ENCODE measurements around the gene LRRC72. TPM values are rescaled to one million over a fixed set of nuclear protein-coding genes. Genes with fewer than 3 reads are reported as not detected.

Gene LRRC72
- total RNA-seq, 8 experiments from 2014 or later = not detected

DNA sequence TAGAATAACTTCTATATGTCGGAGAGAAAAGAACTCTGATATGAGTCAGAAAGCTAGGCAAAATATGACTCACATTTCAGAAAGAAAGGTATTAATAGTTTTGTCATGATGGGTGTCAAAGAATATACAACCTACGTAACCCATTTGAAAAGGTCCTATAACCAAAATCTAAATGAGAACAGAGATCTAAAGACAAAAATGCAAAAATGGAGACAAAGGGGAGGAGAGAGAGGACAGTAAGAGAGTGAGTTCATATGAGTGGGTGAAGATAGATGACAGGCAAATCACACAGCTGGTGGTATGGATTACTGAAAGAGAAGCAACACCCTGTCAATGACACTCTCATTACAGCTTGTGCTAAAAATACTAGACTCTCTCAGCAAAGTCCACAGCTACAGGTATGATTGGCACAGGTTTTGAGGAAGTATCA, 93.4 kb downstream of the LRRC72 start:
- no peak for ATAC-seq (replicated peaks in 6 of 8)
- Histone ChIP-seq H3K4me3 (no peak overlapping the region), H3K27ac (no peak overlapping the region), H3K4me1 (replicated peaks in 1 of 2) (no peaks in the 10 kb centered on the region)
- WGBS, 10 experiments = 74 to 100% (median 94%) methylated on average over 2 of the region's 2 CpGs; no CpG with 5 or more reads in 1 of the 10 experiments
- in situ Hi-C loops (cut with MboI; ENCODE audit: low pct_unique_long_range_greater_than_20kb in 2 of 9, low sequenced_read_pairs in 9 of 9, unreplicated experiment in 9 of 9) = no loop called here

GRCh38 chr7:16626388-16626787, 99.8 kb downstream of the LRRC72 start:
- Histone ChIP-seq H3K4me3 (no peak overlapping the region), H3K27ac (no peak overlapping the region), H3K4me1 (replicated peaks in 1 of 2) (no peaks in the 10 kb centered on the region)
- ATAC-seq (replicated peaks in 6 of 8) = no peak
- 67 to 96% (median 80%) methylated on average over 1 to 2 of the region's 2 CpGs; no CpG with 5 or more reads in 1 of the 10 experiments for WGBS, 10 experiments
- in situ Hi-C loops (cut with MboI; ENCODE audit: low pct_unique_long_range_greater_than_20kb in 2 of 9, low sequenced_read_pairs in 9 of 9, unreplicated experiment in 9 of 9) = no loop called here

- 33 to 95% (median 79%) methylated on average over 1 to 2 of the region's 2 CpGs for WGBS, 10 experiments
- H3K4me3 ChIP-seq = no peak overlapping the region
- ATAC-seq (replicated peaks in 6 of 8) = no peak
- in situ Hi-C loops (cut with MboI; ENCODE audit: low pct_unique_long_range_greater_than_20kb in 2 of 9, low sequenced_read_pairs in 9 of 9, unreplicated experiment in 9 of 9) = no loop called here
- H3K27ac ChIP-seq = no peak overlapping the region
- H3K4me1 ChIP-seq (replicated peaks in 1 of 2) = no peaks in the 10 kb centered on the region
These were observed 100.6 kb downstream of the LRRC72 start for GRCh38 chr7:16627236-16627635.

GRCh38 chr7:16630654-16631053, 104.0 kb downstream of the LRRC72 start:
- Histone ChIP-seq H3K27ac (no peak overlapping the region), H3K4me3 (no peak overlapping the region), H3K4me1 (replicated peaks in 1 of 2) (no peaks in the 10 kb centered on the region)
- no peak for ATAC-seq (replicated peaks in 6 of 8)
- in situ Hi-C loops (cut with MboI; ENCODE audit: low pct_unique_long_range_greater_than_20kb in 2 of 9, low sequenced_read_pairs in 9 of 9, unreplicated experiment in 9 of 9) = no loop called here
- WGBS, 10 experiments = 29 to 100% (median 68%) methylated on average over 1 of the region's 1 CpG; no CpG with 5 or more reads in 2 of the 10 experiments

Other genes with a start within 250 kb of the LRRC72 start
- 1 to 10 TPM; 1.0 to 2.6 (median 1.7) TPM for gene CRPPA, start 105.3 kb upstream of the LRRC72 start, total RNA-seq
- 10 to 100 TPM in 1 of 8 experiments, 1 to 10 TPM in 3, under 1 TPM in 3, not detected in 1; 0.54 to 39.0 (median 1.7) TPM for gene SOSTDC1, start 61.1 kb upstream of the LRRC72 start, total RNA-seq
- 10 to 100 TPM; 10.6 to 40.7 (median 32.1) TPM for gene ANKMY2, start 118.9 kb downstream of the LRRC72 start, total RNA-seq
- gene BZW2, start 119.4 kb downstream of the LRRC72 start, total RNA-seq = 100 to 1,000 TPM in 6 of 8 experiments, 10 to 100 TPM in 2; 32.3 to 194 (median 111) TPM
- 10 to 100 TPM in 5 of 8 experiments, 1 to 10 TPM in 1, under 1 TPM in 2; 0.51 to 99.1 (median 67.3) TPM for gene TSPAN13, start 226.9 kb downstream of the LRRC72 start, total RNA-seq

Data from motor neuron (in vitro differentiated cells).